ENCODE data around the gene TTYH2.

The TTYH2 gene

GRCh38 chr17:74217037-74217730 lies 3.8 kb downstream of the TTYH2 start:
- no peak for DNase-seq

- no peak for DNase-seq
Observed at GRCh38 chr17:74217888-74218287, 4.5 kb downstream of the TTYH2 start.

GRCh38 chr17:74218436-74218835 lies 5.1 kb downstream of the TTYH2 start:
- no peak for DNase-seq

GRCh38 chr17:74219576-74220133 lies 6.3 kb downstream of the TTYH2 start:
- DNase-seq = no peak

GRCh38 chr17:74220219-74220618 lies 6.8 kb downstream of the TTYH2 start:
- no peak for DNase-seq

GRCh38 chr17:74220946-74221818 lies 7.8 kb downstream of the TTYH2 start:
- DNase-seq = no peak

- no peak for DNase-seq
Observed at GRCh38 chr17:74222399-74222798, 9.0 kb downstream of the TTYH2 start.

- no peak for DNase-seq
Observed at GRCh38 chr17:74223901-74224300, 10.5 kb downstream of the TTYH2 start.

- no peak for DNase-seq
Observed at GRCh38 chr17:74224959-74225725, 11.8 kb downstream of the TTYH2 start.

- DNase-seq = no peak
Observed at GRCh38 chr17:74226252-74226651, 12.9 kb downstream of the TTYH2 start.

- DNase-seq = no peak
Observed at GRCh38 chr17:74227271-74228080, 14.1 kb downstream of the TTYH2 start.

- DNase-seq = no peak
Observed at GRCh38 chr17:74228306-74228978, 15.1 kb downstream of the TTYH2 start.

- no peak for DNase-seq
Observed at GRCh38 chr17:74230896-74231295, 17.5 kb downstream of the TTYH2 start.

GRCh38 chr17:74231928-74232907 lies 18.8 kb downstream of the TTYH2 start:
- DNase-seq = no peak

GRCh38 chr17:74233937-74234336 lies 20.6 kb downstream of the TTYH2 start:
- DNase-seq = no peak

GRCh38 chr17:74234486-74234885 lies 21.1 kb downstream of the TTYH2 start:
- no peak for DNase-seq

GRCh38 chr17:74235040-74235581 lies 21.7 kb downstream of the TTYH2 start:
- DNase-seq = no peak

- no peak for DNase-seq
Observed at GRCh38 chr17:74235911-74236371, 22.6 kb downstream of the TTYH2 start.

- DNase-seq = no peak
Observed at GRCh38 chr17:74237321-74237720, 23.9 kb downstream of the TTYH2 start.

GRCh38 chr17:74239172-74239571 lies 25.8 kb downstream of the TTYH2 start:
- peak; percentile 67 for DNase-seq

Data from fibroblast of skin of right quadriceps (primary cell).